Kidney capillary endothelial cell (primary cell): Measurements from ENCODE around the gene NKAIN2.
"Not testable (repeated sequence)": the region's sequence is repeated elsewhere in the genome, so short reads cannot be mapped to it uniquely, and the experiment has no call there.

ENCODE experiments used
- DNase-seq: peaks from one replicate; pipeline ENCODE4 v3.0.0-alpha.2; 2018; ENCODE audit warnings: low spot score

NKAIN2 gene

GRCh38 chr6:124099520-124099919, 295.9 kb downstream of the NKAIN2 start:
- no peak for DNase-seq

- no peak for DNase-seq
These were observed 306.8 kb downstream of the NKAIN2 start for GRCh38 chr6:124110514-124110913.

GRCh38 chr6:124119596-124119995, 315.9 kb downstream of the NKAIN2 start:
- no peak for DNase-seq

- DNase-seq: no peak
These were observed 320.0 kb downstream of the NKAIN2 start for GRCh38 chr6:124123617-124124209.

GRCh38 chr6:124131259-124131658, 327.6 kb downstream of the NKAIN2 start:
- DNase-seq: no peak

GRCh38 chr6:124131779-124132178, 328.1 kb downstream of the NKAIN2 start:
- no peak for DNase-seq

- DNase-seq: no peak
These were observed 328.6 kb downstream of the NKAIN2 start for GRCh38 chr6:124132256-124132655.

- no peak for DNase-seq
These were observed 339.2 kb downstream of the NKAIN2 start for GRCh38 chr6:124142852-124143251.

GRCh38 chr6:124143435-124143834, 339.8 kb downstream of the NKAIN2 start:
- DNase-seq: no peak

GRCh38 chr6:124147621-124148020, 344.0 kb downstream of the NKAIN2 start:
- DNase-seq: no peak

GRCh38 chr6:124148236-124148957, 344.7 kb downstream of the NKAIN2 start:
- no peak for DNase-seq

- no peak for DNase-seq
These were observed 346.0 kb downstream of the NKAIN2 start for GRCh38 chr6:124149646-124150045.

GRCh38 chr6:124158024-124158423, 354.4 kb downstream of the NKAIN2 start:
- DNase-seq: no peak

GRCh38 chr6:124163676-124164075, 360.0 kb downstream of the NKAIN2 start:
- no peak for DNase-seq

- DNase-seq: no peak
These were observed 360.7 kb downstream of the NKAIN2 start for GRCh38 chr6:124164343-124164742.

- not testable (repeated sequence) for DNase-seq
These were observed 363.6 kb downstream of the NKAIN2 start for GRCh38 chr6:124167249-124167648.

- DNase-seq: no peak
These were observed 386.6 kb downstream of the NKAIN2 start for GRCh38 chr6:124190256-124190655.

- DNase-seq: no peak
These were observed 389.5 kb downstream of the NKAIN2 start for GRCh38 chr6:124193132-124193531.

GRCh38 chr6:124197148-124197547, 393.5 kb downstream of the NKAIN2 start:
- DNase-seq: no peak

- DNase-seq: no peak
These were observed 395.6 kb downstream of the NKAIN2 start for GRCh38 chr6:124199286-124199685.

- DNase-seq: no peak
These were observed 397.0 kb downstream of the NKAIN2 start for GRCh38 chr6:124200661-124201060.

GRCh38 chr6:124203101-124203811, 399.6 kb downstream of the NKAIN2 start:
- DNase-seq: no peak

- DNase-seq: no peak
These were observed 400.1 kb downstream of the NKAIN2 start for GRCh38 chr6:124203812-124204167.
